Testis (tissue), 3 donors: Measurements from ENCODE around the gene ST6GAL2. TPM values are rescaled to one million over a fixed set of nuclear protein-coding genes. Genes with fewer than 3 reads are reported as not detected.

Experiments
- DNase-seq: peaks from one replicate; pipeline ENCODE4 v3.0.0-alpha.2; 2019
- H3K27ac ChIP-seq, 2 donors: fragments of 200-600 bp; sonication (generic); one replicate each; pipeline ENCODE4 v1.5.1; 2019
- H3K27me3 ChIP-seq: fragments of 200-600 bp; sonication (generic); one replicate; pipeline ENCODE4 v1.5.1; 2019
- H3K36me3 ChIP-seq: fragments of 200-600 bp; sonication (generic); one replicate; pipeline ENCODE4 v1.5.1; 2017; ENCODE audit warnings: low read depth; ENCODE audit errors: missing control alignments
- H3K4me1 ChIP-seq: fragments of 200-600 bp; sonication (generic); one replicate; pipeline ENCODE4 v1.5.1; 2019
- H3K4me3 ChIP-seq, 2 donors: fragments of 200-600 bp; sonication (generic); one replicate each; pipeline ENCODE4 v1.5.1; 2017 to 2019
- H3K9me3 ChIP-seq: fragments of 200-600 bp; sonication (generic); one replicate; pipeline ENCODE4 v1.5.1; 2017
- CTCF ChIP-seq, 3 experiments: fragments of 450-650 bp in 2 of 3; fragments of 200-600 bp in 1 of 3; sonication (generic) in 1 of 3; IDR thresholded peaks; one replicate each; pipeline ENCODE4 v1.5.1; 2016 to 2019; ENCODE audit warnings: antibody characterized with exemption in 3 of 3, mild to moderate bottlenecking in 2 of 3, moderate library complexity in 1 of 3
- POLR2A ChIP-seq: fragments of 450-650 bp; IDR thresholded peaks from one replicate; pipeline ENCODE4 v1.6.1; 2017; ENCODE audit warnings: antibody characterized with exemption, mild to moderate bottlenecking, moderate library complexity
- WGBS, 2 donors: methylation state at CpG; one replicate each; pipeline ENCODE4 v1.1.5; 2018; 5-methylcytosine and 5-hydroxymethylcytosine counted together
- intact Hi-C: fragments of 100-400 bp; cut with DNase I; formaldehyde crosslinking; loops from one replicate; pipeline ENCODE4 v1.15.1; 2023; ENCODE audit warnings: low total_unique reads
- polyA plus RNA-seq: library from polyadenylated mRNA; stranded (reverse); fragments of 350-450 nt; fragmentation: Illumina TruSeq; extraction: RNeasy Lipid Tissue Mini Kit (QIAGEN cat#74804); gene quantifications from one replicate; pipeline ENCODE4 v1.2.3, GENCODE V29; 2014; ENCODE audit warnings: low read depth, low replicate concordance; ENCODE audit not compliant: insufficient read depth
- total RNA-seq, 2 donors: library from RNA; depleted of rRNA; stranded (reverse); fragments of >200 nt; gene quantifications; one replicate each; pipeline ENCODE4 v1.2.3, GENCODE V29; 2016

Gene ST6GAL2
- total and polyA plus RNA-seq, 3 donors from 2014 or later: 14.3 to 95.6 (median 83.8) TPM

GRCh38 chr2:106867196-106867953 lies 18.6 kb downstream of the ST6GAL2 start:
- H3K9me3 ChIP-seq: no peaks in the 10 kb centered on the region
- H3K27ac ChIP-seq: no peak overlapping the region
- H3K4me3 ChIP-seq: no peak overlapping the region
- DNase-seq: no peak
- intact Hi-C loops: no loop called here
- no peak for TF ChIP-seq CTCF (IDR thresholded peaks at IDR 0.05)
- no peaks in the 10 kb centered on the region for H3K36me3 ChIP-seq
- 68 to 82% methylated on average over 10 of the region's 10 CpGs for WGBS, 2 donors
- no peaks in the 10 kb centered on the region for H3K4me1 ChIP-seq
- no peaks in the 10 kb centered on the region for H3K27me3 ChIP-seq

DNA sequence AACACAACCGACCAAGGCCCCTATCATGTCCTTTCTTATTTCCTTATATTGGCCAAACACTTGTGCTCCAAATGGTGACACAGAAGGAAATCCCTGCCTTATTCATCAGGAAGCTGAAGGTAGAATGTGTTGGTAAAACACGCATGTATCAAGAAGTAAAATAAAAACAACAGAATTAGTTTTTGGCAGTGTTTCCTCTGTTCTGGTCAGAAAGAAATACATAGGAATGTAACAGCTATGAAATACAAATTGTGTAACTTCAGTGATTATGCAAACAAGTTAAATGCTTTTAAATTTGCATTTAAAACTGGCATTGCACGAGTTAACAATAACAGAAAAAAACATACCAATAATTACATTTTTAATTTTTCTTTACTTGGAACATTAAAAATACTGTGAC lies 19.3 kb downstream of the ST6GAL2 start:
- Histone ChIP-seq H3K4me3 (no peak overlapping the region), H3K9me3 (no peaks in the 10 kb centered on the region), H3K27ac (no peak overlapping the region), H3K27me3 (no peaks in the 10 kb centered on the region), H3K4me1 (no peaks in the 10 kb centered on the region), H3K36me3 (no peaks in the 10 kb centered on the region)
- TF ChIP-seq CTCF (IDR thresholded peaks at IDR 0.05) (no peak), POLR2A (no peak)
- 52 to 57% methylated on average over 3 of the region's 3 CpGs for WGBS, 2 donors
- DNase-seq: no peak
- intact Hi-C loops: no loop called here

GRCh38 chr2:106864051-106864450 lies 21.9 kb downstream of the ST6GAL2 start:
- no peaks in the 10 kb centered on the region for H3K27me3 ChIP-seq
- no peaks in the 10 kb centered on the region for H3K4me1 ChIP-seq
- DNase-seq: no peak
- TF ChIP-seq POLR2A (no peak), CTCF (IDR thresholded peaks at IDR 0.05) (no peak)
- no peaks in the 10 kb centered on the region for H3K9me3 ChIP-seq
- H3K36me3 ChIP-seq: no peaks in the 10 kb centered on the region
- WGBS, 2 donors: 99 to 100% methylated on average over 2 of the region's 2 CpGs
- H3K4me3 ChIP-seq: no peak overlapping the region
- no peak overlapping the region for H3K27ac ChIP-seq
- intact Hi-C loops: no loop called here

DNA sequence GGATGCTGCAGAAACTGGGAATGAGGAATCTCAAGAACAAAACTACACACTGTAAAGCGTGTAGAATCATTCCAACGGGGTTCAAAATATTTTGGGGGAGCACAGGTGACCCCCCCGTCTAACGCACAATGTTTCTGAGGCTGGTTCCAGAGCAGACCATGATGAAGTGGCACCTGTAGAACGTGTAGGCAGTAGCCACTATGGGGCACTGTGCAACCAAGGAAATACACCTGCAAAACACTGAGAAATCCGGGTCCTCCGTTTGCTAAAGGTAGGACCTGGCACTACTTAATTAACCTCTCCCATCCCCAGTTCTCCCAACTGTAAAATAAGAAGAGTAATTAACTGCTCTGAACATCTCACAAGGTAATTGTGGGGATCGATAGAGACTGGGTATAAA lies 22.6 kb downstream of the ST6GAL2 start:
- intact Hi-C loops: no loop called here
- no peaks in the 10 kb centered on the region for H3K27me3 ChIP-seq
- H3K4me1 ChIP-seq: no peaks in the 10 kb centered on the region
- no peaks in the 10 kb centered on the region for H3K9me3 ChIP-seq
- TF ChIP-seq CTCF (IDR thresholded peaks at IDR 0.05) (no peak), POLR2A (no peak)
- WGBS, 2 donors: 79 to 81% methylated on average over 8 of the region's 8 CpGs
- H3K36me3 ChIP-seq: no peaks in the 10 kb centered on the region
- no peak overlapping the region for H3K4me3 ChIP-seq
- DNase-seq: no peak
- H3K27ac ChIP-seq: no peak overlapping the region

- TF ChIP-seq POLR2A (no peak), CTCF (IDR thresholded peaks at IDR 0.05) (no peak)
- intact Hi-C loops: no loop called here
- WGBS, 2 donors: 96 to 99% methylated on average over 4 of the region's 4 CpGs
- Histone ChIP-seq H3K36me3 (no peaks in the 10 kb centered on the region), H3K27ac (no peak overlapping the region), H3K27me3 (no peaks in the 10 kb centered on the region), H3K4me3 (no peak overlapping the region), H3K9me3 (no peaks in the 10 kb centered on the region), H3K4me1 (no peaks in the 10 kb centered on the region)
- no peak for DNase-seq
Measured at GRCh38 chr2:106859498-106859897, 26.5 kb downstream of the ST6GAL2 start.
